ENCODE data around the gene DDX47. TPM values are rescaled to one million over a fixed set of nuclear protein-coding genes. Genes with fewer than 3 reads are reported as not detected.

The DDX47 gene
- total and polyA plus RNA-seq, 2 of the 13 experiments (the other 11 are each of a cell fraction or from before 2014, with no cell fraction given) = 48.5 to 78.7 TPM

DNA sequence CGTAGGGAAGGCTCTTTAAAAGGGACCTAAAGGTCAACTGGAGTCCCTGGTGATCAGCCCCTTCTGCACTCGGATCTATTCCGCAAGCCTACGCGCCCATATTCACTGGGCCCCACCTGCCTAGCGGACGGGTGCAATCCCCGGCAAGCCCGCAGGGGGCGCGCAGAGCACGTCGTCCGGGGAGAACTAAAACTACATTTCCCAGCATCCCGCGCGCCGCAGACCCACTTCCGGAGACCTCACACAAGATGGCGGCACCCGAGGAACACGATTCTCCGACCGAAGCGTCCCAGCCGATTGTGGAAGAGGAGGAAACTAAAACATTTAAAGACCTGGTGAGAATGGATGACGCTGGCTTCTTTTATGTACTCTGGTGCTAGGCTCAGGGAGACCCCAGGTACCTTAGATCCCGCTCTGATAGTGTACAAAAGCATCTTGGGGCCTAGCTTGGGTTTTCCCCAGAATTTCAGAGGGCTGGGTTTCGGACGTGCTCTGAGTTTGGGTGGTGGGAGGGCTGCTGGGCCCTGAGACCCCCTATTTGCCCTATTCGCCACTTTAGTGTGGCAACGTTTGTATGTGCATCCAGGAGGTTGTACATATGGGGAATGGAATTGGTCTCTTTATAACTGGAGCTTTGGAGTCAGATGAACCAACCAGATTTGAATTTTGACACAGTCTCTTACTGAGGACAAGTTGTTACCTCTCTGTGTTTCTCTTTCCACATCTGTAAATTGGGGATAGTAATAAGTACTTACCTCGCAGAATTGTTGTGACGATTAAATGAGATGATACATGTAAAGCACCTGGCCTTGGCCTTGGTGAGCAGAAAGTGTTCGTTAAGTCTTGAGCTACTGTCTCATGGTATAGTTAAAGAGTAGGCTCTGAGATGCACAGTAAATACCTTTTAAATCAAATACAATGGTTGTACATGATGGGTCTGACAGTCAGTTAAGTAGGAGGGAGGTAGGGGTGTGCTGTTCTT is at the start of gene DDX47 (continued):
- TF ChIP-seq TBP (CRISPR knock-in tag; IDR thresholded peaks at IDR 0.05) (no peak), ZFY (CRISPR knock-in tag; IDR thresholded peaks at IDR 0.05) (peak; percentile 98), KAT2B (IDR thresholded peaks at IDR 0.05; ENCODE audit: borderline replicate concordance, low read depth, low read length) (no peak), CBFB (CRISPR knock-in tag; IDR thresholded peaks at IDR 0.05) (peak; percentile 75; the same call in 1 of the 2 replicates), GATA4 (IDR thresholded peaks at IDR 0.05; ENCODE audit: borderline replicate concordance, low read depth) (no peak), JARID2 (CRISPR knock-in tag; IDR thresholded peaks at IDR 0.05; ENCODE audit: insufficient replicate concordance) (no peak), ARNTL (CRISPR knock-in tag; IDR thresholded peaks at IDR 0.05) (no peak), ZNF891 (CRISPR knock-in tag; IDR thresholded peaks at IDR 0.05) (peak; percentile 85; the same call in 1 of the 2 replicates), HDAC1 (CRISPR knock-in tag; IDR thresholded peaks at IDR 0.05) (peak; percentile 83), TMF1 (CRISPR knock-in tag; IDR thresholded peaks at IDR 0.05; ENCODE audit: low read depth) (no peak), ZMYM3 (CRISPR knock-in tag; IDR thresholded peaks at IDR 0.05) (no peak), ZNF274 (CRISPR knock-in tag; IDR thresholded peaks at IDR 0.05) (peak; percentile 53; the same call in 1 of the 2 replicates), ZSCAN31 (CRISPR knock-in tag; IDR thresholded peaks at IDR 0.05; ENCODE audit: low read depth) (peak; percentile 72; the same call in 1 of the 2 replicates), ZNF792 (CRISPR knock-in tag; IDR thresholded peaks at IDR 0.05) (peak; percentile 39; the same call in 1 of the 2 replicates)
- TF ChIP-seq, protein P1, sequence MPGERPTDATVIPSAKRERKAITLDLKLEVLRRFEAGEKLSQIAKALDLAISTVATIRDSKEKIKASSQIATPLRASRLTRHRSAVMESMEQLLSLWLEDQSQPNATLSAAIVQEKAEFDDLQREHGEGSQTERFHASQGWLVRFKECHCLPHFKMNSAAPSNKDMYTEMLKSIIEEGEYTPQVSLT (CRISPR knock-in tag; IDR thresholded peaks at IDR 0.05; ENCODE audit: borderline replicate concordance, low read depth) = 0 out of 2 replicates have a peak, but pooled peaks have one; percentile 46
- TF ChIP-seq, protein P2, sequence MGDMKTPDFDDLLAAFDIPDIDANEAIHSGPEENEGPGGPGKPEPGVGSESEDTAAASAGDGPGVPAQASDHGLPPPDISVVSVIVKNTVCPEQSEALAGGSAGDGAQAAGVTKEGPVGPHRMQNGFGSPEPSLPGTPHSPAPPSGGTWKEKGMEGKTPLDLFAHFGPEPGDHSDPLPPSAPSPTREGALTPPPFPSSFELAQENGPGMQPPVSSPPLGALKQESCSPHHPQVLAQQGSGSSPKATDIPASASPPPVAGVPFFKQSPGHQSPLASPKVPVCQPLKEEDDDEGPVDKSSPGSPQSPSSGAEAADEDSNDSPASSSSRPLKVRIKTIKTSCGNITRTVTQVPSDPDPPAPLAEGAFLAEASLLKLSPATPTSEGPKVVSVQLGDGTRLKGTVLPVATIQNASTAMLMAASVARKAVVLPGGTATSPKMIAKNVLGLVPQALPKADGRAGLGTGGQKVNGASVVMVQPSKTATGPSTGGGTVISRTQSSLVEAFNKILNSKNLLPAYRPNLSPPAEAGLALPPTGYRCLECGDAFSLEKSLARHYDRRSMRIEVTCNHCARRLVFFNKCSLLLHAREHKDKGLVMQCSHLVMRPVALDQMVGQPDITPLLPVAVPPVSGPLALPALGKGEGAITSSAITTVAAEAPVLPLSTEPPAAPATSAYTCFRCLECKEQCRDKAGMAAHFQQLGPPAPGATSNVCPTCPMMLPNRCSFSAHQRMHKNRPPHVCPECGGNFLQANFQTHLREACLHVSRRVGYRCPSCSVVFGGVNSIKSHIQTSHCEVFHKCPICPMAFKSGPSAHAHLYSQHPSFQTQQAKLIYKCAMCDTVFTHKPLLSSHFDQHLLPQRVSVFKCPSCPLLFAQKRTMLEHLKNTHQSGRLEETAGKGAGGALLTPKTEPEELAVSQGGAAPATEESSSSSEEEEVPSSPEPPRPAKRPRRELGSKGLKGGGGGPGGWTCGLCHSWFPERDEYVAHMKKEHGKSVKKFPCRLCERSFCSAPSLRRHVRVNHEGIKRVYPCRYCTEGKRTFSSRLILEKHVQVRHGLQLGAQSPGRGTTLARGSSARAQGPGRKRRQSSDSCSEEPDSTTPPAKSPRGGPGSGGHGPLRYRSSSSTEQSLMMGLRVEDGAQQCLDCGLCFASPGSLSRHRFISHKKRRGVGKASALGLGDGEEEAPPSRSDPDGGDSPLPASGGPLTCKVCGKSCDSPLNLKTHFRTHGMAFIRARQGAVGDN (CRISPR knock-in tag; IDR thresholded peaks at IDR 0.05) = peak; percentile 75
- TF ChIP-seq, protein P3, sequence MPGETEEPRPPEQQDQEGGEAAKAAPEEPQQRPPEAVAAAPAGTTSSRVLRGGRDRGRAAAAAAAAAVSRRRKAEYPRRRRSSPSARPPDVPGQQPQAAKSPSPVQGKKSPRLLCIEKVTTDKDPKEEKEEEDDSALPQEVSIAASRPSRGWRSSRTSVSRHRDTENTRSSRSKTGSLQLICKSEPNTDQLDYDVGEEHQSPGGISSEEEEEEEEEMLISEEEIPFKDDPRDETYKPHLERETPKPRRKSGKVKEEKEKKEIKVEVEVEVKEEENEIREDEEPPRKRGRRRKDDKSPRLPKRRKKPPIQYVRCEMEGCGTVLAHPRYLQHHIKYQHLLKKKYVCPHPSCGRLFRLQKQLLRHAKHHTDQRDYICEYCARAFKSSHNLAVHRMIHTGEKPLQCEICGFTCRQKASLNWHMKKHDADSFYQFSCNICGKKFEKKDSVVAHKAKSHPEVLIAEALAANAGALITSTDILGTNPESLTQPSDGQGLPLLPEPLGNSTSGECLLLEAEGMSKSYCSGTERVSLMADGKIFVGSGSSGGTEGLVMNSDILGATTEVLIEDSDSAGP (CRISPR knock-in tag; IDR thresholded peaks at IDR 0.05; ENCODE audit: borderline replicate concordance) = peak; percentile 76
- TF ChIP-seq, protein P4, sequence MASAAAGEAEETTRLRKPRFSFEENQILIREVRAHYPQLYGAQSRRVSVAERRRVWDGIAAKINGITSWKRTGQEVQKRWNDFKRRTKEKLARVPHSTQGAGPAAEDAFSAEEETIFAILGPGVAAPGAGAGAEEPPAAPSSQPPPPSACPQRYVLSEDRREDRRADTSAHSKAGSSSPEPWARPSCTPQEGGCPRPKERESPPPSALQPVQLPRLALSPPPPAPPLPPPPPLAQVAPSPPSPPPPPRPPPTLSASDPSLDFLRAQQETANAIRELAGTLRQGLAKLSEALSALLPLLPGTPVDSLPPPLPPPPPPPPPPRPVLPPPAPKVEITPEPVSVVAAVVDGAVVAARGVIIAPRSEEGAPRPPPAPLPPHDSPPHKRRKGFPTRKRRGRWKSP (CRISPR knock-in tag; IDR thresholded peaks at IDR 0.05) = no peak
- TF ChIP-seq, protein P5, sequence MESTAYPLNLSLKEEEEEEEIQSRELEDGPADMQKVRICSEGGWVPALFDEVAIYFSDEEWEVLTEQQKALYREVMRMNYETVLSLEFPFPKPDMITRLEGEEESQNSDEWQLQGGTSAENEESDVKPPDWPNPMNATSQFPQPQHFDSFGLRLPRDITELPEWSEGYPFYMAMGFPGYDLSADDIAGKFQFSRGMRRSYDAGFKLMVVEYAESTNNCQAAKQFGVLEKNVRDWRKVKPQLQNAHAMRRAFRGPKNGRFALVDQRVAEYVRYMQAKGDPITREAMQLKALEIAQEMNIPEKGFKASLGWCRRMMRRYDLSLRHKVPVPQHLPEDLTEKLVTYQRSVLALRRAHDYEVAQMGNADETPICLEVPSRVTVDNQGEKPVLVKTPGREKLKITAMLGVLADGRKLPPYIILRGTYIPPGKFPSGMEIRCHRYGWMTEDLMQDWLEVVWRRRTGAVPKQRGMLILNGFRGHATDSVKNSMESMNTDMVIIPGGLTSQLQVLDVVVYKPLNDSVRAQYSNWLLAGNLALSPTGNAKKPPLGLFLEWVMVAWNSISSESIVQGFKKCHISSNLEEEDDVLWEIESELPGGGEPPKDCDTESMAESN (CRISPR knock-in tag; conservative IDR thresholded peaks at IDR 0.05) = no peak; the same call in 1 of the 2 replicates

Measured in HepG2 (cell line).